Measurements from ENCODE around the gene GRID1. TPM values are rescaled to one million over a fixed set of nuclear protein-coding genes. Genes with fewer than 3 reads are reported as not detected.

The GRID1 gene
- total and polyA plus RNA-seq, 10 of the 15 experiments (the other 5 are each of a cell fraction or from before 2014, with no cell fraction given) = 0.04 to 0.62 (median 0.08) TPM; not detected in 5

DNA sequence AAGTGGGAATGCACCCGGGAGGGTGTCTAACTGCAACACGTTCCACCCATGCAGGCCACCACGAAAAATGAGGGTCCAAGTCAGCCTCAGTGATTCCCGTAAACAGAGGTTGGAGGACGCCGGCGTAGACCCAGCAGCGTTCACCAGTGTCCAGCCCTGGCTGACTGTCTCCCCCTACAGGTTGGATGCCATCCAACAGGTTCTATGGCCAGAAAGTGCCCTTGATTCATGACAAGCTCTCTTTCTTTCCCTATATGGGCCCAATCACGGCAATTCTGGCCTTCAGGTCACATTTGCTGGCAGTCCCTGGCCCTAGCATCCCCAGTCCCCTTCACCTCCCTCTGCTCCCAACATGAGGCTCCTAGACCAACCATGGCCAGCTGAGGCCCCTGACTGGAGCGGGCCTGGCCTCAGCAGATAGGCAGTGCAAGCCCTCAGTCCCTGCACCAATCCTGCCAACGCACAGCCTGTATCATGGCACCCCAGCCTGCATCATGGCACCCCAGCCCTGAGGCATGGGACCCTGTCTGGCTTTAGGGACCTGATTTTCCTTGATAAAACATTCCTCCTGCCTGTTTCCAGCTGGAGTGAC, 227.4 kb downstream of the GRID1 start:
- in situ Hi-C loops (cut with MboI) = no loop called here

More for the DNA sequence above, 227.4 kb downstream of the GRID1 start:
- DNase-seq (ENCODE audit: low read depth, low spot score) (no peak), FAIRE-seq (no peak), ATAC-seq (peak; percentile 80)
- Histone ChIP-seq H3K27ac (ENCODE audit: control insufficient read depth, insufficient read depth) (no peak overlapping the region), H3K9me3 (replicated peaks; ENCODE audit: control insufficient read depth, insufficient read depth, low read length) (no peaks in the 10 kb centered on the region), H3K4me2 (ENCODE audit: control insufficient read depth, insufficient read depth) (no peak overlapping the region), H3K27me3 (replicated peaks in 1 of 2; ENCODE audit: control insufficient read depth in 2 of 2, insufficient read depth in 2 of 2, low read length in 1 of 2) (no peaks in the 10 kb centered on the region; a peak in 1 of 4 replicates), H3K4me3 (no peak overlapping the region), H4K20me1 (ENCODE audit: control insufficient read depth, insufficient read depth) (no peaks in the 10 kb centered on the region), H2AFZ (ENCODE audit: control insufficient read depth, low read depth, low read length) (no peak overlapping the region), H3K4me1 (ENCODE audit: control insufficient read depth, insufficient read depth, low read length) (no peaks in the 10 kb centered on the region), H3K9ac (ENCODE audit: control insufficient read depth, insufficient read depth, low read length) (no peak overlapping the region), H3K79me2 (ENCODE audit: control insufficient read depth, insufficient read depth, low read length) (no peaks in the 10 kb centered on the region), H3K36me3 (ENCODE audit: control insufficient read depth in 2 of 2, insufficient read depth in 2 of 2, low read length in 1 of 2) (no peaks in the 10 kb centered on the region)
- ChIA-PET RAD21 (ENCODE audit: unreplicated experiment) (interaction anchor here (1.0 to 1.3 kb wide), 2 partner anchors 143 to 352 kb away, joined by 3 to 6 read pairs; no protein-coding TSS in a partner anchor), POLR2A (no interaction called here), CTCF (interaction anchor here (0.6 to 1.4 kb wide), 8 partner anchors 11 to 429 kb away, joined by 3 to 10 read pairs (median 4); no protein-coding TSS in a partner anchor), SMC1A (ENCODE audit: uncharacterized antibody, unreplicated experiment) (interaction anchor here (0.6 to 1.3 kb wide), 4 partner anchors 15 to 222 kb away, joined by 3 to 4 read pairs (median 3); no protein-coding TSS in a partner anchor)
- TF ChIP-seq RAD21 (IDR thresholded peaks at IDR 0.05; ENCODE audit: insufficient read depth, low read depth, low read length) (peak; percentile 69), EZH2 (IDR thresholded peaks at IDR 0.05; ENCODE audit: borderline replicate concordance, control insufficient read depth, low read depth, low read length) (no peak), SMC3 (IDR thresholded peaks at IDR 0.05; ENCODE audit: borderline replicate concordance, low read length) (peak; percentile 45; the same call in 1 of the 2 replicates)
- TF ChIP-seq, protein P1, sequence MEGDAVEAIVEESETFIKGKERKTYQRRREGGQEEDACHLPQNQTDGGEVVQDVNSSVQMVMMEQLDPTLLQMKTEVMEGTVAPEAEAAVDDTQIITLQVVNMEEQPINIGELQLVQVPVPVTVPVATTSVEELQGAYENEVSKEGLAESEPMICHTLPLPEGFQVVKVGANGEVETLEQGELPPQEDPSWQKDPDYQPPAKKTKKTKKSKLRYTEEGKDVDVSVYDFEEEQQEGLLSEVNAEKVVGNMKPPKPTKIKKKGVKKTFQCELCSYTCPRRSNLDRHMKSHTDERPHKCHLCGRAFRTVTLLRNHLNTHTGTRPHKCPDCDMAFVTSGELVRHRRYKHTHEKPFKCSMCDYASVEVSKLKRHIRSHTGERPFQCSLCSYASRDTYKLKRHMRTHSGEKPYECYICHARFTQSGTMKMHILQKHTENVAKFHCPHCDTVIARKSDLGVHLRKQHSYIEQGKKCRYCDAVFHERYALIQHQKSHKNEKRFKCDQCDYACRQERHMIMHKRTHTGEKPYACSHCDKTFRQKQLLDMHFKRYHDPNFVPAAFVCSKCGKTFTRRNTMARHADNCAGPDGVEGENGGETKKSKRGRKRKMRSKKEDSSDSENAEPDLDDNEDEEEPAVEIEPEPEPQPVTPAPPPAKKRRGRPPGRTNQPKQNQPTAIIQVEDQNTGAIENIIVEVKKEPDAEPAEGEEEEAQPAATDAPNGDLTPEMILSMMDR (IDR thresholded peaks at IDR 0.05 in 2 of 3, conservative IDR thresholded peaks at IDR 0.05 in 1 of 3; ENCODE audit: control insufficient read depth in 2 of 3, extremely low read depth in 1 of 3, insufficient read depth in 1 of 3, low read depth in 3 of 3, low read length in 3 of 3) = peak; percentile 58 to 68 (median 63); a peak in 5 of 6 replicates
- intact Hi-C loops (cut with micrococcal nuclease; ENCODE audit: unreplicated experiment) = no loop called here
- WGBS (ENCODE audit: insufficient coverage, insufficient replicate concordance, low lambda C conversion rate, missing lambda C conversion rate) = 28% methylated on average over 11 of the region's 11 CpGs
- BruUV-seq (replicated peaks) = no TSS peak
